HT-29 (cell line): Measurements from ENCODE around the gene IGFLR1. TPM values are rescaled to one million over a fixed set of nuclear protein-coding genes. Genes with fewer than 3 reads are reported as not detected.
"Not testable (repeated sequence)": the region's sequence is repeated elsewhere in the genome, so short reads cannot be mapped to it uniquely, and the experiment has no call there.

Source experiments
- DNase-seq: peaks from one replicate; pipeline ENCODE4 v3.0.0-alpha.2; 2015; ENCODE audit warnings: low spot score
- total RNA-seq: library from RNA; depleted of rRNA; stranded (reverse); fragments of >200 nt; shearing (Covaris generic); gene quantifications from 2 replicates; pipeline ENCODE4 v1.2.3, GENCODE V29; 2014

Gene IGFLR1
- total RNA-seq, 1 experiment from 2014 or later = 10.0 TPM

DNA sequence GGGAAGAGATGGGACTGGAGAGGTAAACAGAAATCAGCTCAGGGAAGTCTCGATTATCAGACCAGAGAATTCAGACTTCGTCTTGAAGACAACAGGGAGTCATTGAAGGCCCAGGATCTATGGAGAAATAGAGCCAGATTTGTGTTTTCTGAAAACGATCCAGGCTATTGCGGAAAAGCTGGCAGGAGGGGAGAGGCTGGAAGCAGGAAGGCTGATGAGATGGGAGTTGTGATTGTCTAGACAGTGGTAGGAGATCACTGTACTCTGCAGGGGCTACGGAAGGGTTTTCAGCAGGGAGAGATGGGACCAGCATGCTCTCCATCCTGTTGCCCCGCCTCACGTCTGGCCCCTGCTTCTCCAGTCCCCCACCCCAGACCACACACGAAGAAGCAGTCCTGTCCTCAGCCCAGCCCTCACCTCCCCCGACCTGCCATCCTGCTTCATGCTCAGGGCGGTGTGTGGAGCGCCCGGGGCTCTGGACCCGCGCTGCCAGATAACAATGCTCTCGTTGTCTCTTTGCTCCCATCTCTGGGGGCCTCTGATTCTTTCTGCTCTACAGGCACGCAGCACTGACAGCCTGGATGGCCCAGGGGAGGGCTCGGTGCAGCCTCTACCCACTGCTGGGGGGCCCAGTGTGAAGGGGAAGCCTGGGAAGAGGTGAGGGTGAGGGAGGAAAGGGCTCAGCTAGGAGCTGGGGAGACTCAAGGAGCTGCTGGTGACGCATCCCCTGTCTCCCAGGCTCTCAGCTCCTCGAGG, 35.0 kb upstream of the IGFLR1 start:
- no peak for DNase-seq

DNA sequence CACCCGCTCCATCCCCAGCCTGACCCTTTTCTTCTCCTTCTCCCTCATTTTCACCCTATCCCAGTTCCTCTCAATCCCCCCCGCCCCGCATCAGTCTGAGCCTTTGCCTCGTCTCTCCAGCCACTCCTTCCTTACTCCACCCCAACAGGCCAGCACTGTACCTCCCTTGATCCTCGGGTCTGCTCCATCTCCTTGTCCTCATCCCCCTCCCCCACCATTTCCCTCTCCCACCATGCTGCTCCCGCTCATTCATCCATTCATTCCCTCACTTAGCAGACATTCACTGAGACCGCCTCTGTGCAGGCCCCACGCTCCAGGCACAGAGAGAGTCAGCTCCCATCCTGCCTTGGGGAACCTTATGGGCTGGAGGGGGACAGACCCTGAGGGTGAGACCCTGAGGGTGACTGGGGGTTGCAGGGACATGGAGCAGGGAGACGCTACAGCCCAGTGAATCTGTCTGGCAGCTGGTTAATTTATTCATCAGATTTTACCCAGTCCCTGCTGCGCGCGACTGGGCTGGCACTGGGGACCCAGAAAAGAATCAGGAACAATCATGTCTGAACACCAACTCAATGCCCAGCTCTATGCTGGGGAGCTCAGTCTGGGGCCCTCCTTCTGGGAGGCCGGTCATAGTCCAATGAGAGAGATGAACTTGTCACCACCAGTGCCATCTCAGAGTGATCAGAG, 34.0 kb upstream of the IGFLR1 start:
- no peak for DNase-seq

DNA sequence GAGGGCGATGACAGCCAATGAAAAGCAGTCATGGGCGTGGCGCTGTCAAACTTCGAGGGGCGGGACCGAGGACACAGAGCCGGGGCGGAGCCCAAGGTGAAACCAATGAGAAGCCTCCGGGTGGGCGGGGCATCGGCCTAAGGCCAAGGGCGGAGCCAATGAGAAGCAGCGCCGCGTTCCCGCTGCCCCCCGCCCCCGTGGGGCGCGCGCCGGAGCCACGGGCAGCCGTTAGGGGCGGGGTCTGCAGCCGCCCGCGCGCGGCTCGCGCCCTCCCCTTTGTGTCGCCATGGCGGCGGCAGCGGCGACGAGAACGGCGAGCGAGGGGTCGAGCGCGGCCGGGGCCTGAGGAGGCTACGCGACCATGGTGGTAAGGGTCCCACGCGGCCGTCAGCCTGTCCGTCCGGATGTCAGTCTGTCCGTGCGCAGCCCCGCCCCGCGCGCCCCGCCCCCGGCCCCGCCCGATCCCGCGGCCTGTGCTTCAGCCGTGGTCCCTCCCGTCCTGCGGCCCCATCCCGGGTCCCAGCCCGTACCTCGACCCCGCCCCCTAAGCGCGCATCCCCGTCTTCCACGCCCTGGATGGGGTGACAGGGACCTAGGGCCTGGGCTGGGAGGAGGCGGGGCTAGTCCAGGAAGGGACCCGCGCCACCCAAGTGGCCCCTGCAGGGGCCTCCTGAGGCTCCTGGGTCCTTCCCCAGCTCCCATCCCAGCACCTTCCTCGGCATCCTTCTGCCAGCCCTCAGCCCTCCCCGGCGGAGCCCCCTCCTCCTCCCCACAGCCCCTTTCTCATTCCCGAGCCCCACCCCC, 33.2 kb upstream of the IGFLR1 start, which contains the start of gene ARHGAP33:
Gene ARHGAP33 (plus strand): TSS at position 267 of the 804 bp plus-strand sequence. CDS start 95 bp downstream, at position 362.
- peak; percentile 100 for DNase-seq

DNA sequence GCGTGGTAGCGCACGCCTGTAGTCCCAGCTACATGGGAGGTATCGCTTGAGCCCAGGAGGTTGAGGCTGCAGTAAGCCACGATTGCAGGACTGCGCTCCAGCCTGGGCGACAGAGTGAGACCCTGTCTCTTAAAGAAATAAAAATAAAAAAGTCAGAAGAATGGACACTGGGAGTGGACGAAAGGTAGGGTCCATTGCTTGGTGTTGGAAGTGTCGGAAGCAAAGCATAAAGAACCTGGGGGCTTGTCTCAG, 32.7 kb upstream of the IGFLR1 start:
- DNase-seq = no peak

DNA sequence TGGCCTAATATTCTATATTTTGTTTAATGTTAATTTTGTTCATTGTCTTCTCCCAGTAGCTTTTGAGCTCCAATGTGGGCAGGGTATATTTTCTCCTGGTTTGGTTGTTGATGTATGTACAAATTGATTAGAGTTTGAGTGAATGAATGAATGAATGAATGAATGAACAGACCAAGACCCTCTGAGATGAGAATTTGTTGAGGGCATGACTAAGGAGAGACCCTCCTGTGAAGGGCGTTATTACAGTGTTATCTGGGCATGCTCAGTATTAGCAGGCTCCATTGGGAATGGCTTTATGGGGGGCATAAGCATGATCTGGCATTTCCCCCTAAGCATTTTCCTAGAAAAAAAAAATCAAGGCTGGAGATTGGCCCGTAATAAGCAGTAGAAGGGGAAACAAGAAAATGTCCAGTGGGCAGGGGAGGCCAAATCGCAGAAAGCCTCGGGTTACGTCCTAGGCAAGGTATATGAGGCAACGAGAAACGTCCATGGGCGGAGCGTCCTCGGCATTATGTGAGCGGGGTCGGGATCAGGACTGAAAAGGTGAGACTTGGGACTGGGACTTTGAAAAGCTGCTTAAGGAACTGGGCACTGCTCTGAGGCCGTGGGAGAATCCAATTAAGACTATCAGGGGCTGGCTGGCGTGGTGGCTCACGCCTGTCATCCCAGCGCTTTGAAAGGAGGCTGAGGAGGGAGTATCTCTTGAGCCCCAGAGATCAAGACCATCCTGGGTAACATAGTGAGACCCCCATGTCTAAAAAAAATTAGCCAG, 32.2 kb upstream of the IGFLR1 start:
- no peak for DNase-seq

DNA sequence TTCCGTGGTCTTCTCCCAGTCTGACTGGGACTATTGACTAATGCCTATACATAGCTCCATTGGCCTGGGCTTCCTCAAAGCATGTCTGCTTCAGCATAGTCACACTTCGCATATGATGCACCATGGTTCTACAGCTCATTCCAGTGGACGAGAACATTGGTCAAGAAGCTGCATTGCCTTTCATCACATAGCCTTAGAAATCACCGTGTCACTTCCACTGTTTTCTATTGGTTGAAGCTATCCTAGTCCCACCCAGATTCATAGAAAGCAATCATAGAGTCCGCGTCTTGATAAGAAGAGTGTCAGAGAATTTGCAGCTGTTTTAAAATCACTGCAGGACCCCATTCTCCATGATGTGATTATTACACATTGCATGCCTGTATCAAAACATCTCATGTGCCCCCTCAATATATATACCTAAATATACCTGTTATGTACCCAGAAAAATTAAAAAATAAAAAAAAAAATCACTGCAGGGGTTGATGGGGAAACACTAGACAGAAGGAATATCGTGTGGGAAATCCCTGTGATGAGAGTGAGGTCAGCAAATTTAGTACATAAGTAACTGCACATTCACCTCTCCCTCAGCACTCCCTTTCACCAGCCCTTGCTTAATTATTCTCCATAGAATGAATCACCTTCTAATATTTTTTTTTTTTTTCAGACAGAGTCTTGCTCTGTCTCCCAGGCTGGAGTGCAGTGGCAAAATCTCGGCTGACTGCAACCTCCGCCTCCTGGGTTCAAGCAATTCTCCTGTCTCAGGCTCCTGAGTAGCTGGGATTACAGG, 31.0 kb upstream of the IGFLR1 start:
- DNase-seq = peak; percentile 30

DNA sequence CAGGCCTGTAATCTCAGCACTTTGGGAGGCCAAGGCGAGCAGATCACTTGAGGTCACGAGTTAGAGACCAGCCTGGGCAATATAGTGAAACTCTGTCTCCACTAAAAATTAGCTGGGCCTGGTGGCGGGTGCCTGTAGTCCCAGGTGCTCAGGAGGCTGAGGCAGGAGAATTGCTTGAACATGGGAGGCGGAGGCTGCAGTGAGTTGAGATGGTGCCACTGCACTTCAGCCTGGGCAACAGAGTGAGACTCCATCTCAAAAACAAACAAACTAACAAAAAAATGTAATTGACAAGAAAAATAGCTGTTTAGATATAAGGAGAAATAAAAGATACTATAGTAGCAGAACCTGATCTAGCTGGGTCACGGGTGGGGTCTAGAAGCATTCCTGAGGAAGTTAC, 30.1 kb upstream of the IGFLR1 start:
- not testable (repeated sequence) for DNase-seq

DNA sequence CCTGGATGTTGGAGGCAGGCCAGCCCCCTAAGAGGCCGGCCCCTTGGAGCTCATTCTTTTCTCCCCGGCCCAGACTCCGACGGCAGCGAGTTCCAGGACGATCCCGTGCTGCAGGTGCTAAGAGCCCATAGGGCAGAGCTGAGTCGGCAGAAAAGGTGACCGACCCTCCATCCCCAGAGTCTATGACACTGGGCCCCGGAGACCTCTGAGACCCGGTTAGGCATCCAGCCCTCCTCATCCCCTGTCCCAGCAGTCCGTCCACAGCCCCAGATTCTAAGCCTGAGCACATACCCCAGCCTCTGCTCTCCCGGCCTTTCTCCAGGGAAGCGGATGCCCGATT, 25.8 kb upstream of the IGFLR1 start:
- DNase-seq = no peak

DNA sequence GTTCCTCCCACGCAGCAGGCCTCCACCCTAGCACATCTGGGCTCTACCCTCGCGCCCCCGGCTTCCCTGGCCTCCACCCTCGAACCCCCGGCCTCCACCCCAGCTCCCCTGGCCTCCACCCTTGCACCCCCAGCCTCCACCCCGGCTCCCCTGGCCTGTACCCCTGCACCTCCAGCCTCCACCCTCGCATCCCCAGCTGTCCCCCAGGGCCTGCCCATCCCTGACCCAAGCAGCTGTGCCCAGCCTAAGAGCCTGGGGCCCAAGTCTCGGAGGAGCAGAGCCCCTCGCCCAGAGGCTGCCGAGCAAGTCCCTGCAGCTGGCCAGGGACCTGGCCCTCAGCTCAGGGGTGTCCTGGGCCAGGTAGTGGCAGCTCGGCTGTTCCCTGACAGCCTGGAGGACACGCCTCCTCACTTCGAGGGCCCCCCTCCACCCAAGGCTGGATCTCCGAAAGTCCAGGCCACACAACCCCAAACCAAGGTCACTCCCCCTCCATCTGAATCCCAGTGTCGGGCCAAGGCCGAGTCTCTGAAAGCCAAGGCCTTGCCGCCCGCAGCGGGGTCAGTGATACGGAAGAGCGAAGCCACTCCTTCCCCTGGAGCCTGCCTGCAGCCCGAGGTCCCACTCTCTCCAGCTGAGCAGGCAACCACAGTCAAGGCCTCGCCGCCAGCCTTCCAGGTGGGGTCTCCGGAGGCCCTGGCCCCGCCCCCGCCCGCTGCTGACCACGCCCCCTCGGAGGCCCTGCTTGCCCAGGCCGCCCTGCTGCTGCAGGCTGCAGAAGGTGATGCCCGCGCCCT, 25.2 kb upstream of the IGFLR1 start:
- no peak for DNase-seq

DNA sequence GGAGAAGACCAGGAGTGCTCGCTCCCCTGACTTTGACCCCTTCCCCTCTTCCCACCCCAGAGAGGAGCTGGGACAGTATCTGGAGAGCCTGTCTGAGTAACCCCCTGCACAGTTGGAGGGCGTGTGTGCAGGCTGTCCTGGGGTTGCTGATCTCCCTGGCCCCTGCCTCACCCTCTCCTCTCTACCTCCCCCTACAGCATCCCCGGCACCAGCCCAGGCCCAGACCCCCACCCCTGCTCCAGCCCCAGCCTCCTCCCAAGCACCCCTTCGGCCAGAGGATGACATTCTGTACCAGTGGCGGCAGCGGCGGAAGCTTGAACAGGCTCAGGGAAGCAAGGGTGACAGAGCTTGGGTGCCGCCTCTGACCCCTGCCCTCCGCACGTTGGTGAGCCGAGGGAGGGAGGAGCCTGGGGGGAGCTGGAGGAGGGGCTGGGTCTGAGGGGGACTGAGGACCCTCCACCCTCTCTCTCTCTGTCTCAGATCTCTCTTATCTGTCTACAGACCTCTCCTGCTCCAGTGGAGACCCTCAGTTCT, 24.4 kb upstream of the IGFLR1 start:
- DNase-seq = no peak

DNA sequence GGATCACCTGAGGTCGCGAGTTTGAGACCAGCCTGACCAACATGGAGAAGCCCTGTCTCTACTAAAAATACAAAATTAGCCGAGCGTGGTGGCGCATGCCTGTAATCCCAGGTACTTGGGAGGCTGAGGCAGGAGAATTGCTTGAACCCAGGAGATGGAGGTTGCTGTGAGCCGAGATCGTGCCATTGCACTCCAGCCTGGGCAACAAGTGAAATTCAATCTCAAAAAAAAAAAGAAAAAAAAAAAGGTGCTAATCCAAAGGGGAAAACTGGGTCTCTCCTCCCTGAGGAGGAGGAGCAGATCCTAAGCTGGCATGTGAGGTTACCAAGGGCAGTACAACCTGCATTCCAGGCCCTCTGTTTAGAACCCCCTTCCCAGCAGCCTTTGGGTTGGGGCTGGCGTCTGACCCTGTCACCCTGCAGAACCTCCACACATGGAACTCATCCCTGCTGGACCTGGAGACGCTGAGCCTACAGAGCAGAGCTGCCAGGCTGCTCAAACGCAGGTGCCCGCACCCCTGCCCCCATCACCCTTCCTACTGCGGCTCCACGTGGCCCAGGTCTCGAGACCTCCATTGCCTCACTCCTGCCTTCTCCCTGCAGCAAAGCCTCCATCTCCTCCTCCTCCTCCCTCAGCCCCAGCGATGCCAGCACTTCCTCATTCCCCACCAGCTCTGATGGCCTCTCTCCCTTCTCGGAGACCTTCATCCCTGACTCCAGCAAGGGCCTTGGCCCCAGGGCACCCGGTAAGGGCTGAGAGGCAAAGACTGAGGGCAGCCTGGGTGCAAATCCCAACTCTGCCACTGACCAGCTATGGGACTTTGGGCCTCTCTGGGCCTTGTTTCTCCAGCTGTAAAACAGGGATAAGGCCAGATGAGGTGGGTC, 22.4 kb upstream of the IGFLR1 start:
- DNase-seq = no peak

DNA sequence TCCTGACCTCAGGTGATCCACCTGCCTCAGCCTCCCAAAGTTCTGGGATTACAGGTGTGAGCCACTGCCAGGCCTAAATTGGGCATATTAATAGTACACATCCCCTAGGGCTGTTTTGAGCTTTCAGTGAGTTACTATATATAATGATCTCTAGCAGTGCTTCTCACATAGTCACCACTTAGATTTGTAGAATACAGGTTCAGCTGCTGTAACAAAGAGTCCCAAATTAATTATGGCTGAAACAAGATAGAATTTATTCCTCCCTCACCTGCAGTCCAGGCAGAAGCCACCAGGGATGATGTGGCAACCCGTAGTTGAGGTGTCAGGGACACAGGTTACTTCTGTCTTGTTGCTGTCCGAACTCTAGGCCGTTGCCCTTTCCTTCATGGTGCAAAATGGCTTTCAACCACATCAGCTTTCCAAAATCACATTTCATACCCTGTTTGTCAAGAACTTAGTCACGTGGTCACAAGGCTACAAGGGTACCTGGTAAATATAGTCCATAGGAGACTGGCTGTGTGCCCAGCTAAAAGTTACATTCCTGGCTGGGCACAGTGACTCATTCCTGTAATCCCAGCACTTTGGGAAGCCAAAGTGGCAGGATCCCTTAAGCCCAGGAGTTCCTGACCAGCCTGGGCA, 18.6 kb upstream of the IGFLR1 start:
- no peak for DNase-seq

DNA sequence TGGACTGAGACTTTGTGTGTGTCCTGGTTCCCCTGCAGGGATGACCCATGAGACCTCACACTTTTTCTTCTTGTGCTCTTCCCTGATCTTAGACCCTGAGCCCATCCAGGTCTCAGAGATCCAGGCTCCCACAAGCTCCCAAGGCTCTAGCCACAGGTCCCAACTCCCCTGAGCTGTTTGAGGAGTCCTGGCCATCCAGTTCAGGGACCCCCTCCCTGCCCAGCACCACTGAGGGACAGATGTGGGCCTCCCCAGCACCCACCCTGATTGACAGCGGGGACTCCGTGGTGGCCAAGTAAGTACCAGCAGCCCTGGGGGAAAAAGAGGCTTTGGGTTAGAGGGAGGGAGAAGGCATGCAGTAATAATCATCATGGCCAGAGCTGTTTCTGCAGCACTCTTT, 17.4 kb upstream of the IGFLR1 start:
- DNase-seq = no peak

DNA sequence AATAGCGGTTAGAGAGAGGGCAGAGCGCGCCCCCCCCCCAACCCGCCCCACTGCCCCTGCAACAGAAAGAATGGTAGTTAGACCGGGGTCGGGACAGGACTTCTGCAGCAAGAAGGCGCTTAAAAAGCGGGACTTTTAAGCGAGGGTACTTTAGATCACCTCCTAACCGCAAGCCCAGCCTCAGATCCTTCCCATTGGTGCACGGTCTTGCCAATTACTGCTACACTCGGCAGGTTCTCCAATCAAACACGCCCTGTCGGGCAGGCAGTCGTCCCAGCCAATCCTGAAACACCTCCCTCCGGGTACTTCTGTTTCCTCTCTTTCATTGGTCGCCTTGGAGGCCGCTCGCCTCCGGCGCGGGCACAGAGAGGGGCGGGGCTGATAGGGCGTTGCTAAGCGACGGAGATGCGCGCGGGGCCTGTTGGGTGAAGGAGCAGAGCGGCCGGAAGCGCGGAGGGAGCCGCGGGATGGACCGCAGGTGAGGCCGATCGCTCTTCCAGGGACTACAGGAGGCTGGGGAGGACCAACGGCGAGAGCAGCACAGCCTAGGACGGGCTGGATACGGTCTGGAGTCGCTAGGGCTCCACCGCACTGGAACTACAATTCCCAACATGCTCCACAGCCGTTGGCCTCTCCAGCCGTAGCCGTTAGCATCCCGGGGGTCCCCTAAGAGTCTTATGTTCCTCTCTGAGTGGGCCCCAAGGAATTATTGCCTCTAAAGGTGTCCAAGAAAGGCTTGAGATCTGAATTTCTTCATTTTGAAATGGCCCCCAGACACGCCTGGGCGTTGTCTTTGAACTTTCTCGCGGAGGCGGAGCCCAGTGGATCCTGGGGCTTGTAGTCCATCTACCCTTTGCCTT, 15.7 kb upstream of the IGFLR1 start, which contains the start of gene PROSER3:
Gene PROSER3 (plus strand): TSS at position 428 of the 860 bp plus-strand sequence. CDS start 40 bp downstream, at position 468.
- DNase-seq = peak; percentile 100

DNA sequence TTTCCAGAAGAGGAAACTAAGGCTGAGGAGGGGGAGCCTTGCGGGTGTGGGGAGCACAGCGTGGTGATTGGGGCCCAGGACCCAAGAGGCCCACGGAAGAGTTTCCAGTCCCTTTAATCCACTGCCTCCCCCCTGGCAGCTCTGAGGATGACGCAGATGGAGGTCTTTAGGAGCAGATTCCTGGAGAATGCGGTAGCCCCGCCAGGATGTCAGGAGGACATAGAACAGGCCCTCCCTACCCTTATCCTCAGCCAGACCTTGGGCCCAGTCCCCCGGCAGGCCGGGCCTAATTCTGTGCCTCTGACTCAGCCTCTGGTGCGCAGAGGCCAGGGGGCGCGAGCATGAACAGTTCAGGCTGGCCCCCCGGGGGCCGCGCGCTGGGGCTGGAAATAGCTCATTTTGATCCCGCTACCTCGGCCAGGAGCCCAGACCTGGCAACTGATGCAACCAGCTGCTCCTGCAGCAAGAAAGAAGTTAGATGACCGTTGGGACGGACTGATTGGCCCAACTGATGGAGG, 15.0 kb upstream of the IGFLR1 start:
- no peak for DNase-seq

DNA sequence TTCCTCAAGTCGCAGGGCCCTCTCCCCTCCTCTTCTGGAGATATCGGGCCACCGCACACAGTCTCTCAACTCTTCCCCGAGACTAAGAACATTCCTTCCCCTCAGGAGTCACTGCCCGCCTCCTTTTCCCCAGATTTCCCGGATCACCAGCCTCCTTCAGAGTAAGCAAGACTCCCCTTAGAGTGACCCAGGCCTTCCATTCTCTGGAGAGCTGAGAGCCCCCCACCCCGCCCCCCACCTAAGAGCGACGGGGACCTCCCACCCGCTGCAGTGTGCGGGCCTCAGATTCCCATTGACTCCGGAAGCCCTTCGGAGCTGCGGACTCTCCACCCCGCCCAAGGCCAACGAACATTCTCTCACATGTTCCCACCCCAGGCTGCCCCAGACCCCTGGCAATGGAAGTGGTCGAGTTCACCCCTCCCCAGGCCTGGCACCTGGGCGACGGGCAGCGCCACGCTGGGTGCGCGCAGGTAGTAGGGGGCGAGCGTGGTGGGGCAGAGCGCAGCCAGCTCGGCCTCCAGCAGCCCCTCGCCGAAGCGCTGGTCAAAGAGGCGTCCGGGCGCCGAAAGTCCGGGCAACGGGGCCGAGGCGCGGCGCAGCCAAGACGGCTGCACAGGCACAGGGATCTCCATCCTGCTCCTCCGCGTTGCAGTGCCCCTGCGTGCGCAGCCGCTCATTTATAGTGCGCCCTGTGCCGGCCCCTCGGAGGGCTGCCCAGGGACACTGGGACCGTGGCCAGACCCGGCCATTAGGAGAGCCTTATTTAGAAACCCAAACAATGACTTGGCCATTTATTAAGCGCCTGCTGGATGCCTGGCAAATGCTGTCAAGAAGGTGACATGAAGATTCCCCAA, 14.4 kb upstream of the IGFLR1 start, which contains the start of gene HSPB6:
Gene HSPB6 (minus strand): TSS at position 653 of the 854 bp plus-strand sequence. CDS start 21 bp downstream, at position 632.
- no peak for DNase-seq
